Measurements from ENCODE around the gene DIP2C.
"Not testable (repeated sequence)": the region's sequence is repeated elsewhere in the genome, so short reads cannot be mapped to it uniquely, and the experiment has no call there.

The DIP2C gene

DNA sequence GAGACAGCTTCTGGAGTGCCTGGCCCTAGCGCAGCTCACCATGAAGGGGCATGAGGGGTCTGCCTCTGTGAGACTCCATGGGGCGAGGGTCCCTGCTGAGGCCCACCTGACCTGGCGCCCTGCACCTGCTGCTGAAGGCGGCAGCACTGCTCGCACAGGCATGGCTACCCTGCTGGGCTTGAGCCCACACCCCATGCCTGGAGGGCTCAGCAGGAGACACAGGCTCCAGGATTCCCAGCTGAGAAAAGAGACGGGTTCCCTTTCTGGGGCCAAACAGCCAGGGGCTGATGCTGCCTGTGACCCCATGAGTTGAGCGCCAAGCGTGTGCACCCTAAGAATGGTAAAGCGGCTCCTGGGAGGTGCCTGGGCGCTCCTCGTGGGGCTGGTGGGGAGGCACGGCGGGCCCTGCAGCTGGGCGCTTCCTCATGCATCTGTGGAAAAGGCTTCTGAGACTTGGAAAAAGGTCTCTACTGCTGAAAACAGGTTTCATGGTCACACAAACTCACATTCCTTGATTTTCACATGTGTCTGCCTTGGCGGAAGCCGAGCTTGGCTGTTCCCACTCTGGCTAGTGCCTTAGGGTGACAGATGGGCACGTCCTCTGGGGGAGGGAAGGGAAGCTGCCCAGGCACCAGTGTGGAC is 320.8 kb downstream of the DIP2C start:
- DNase-seq (ENCODE audit: low spot score), result no peak
- in situ Hi-C loops (cut with MboI; ENCODE audit: low pct_unique_long_range_greater_than_20kb, low sequenced_read_pairs, unreplicated experiment), result no loop called here
- TF ChIP-seq, protein P1, sequence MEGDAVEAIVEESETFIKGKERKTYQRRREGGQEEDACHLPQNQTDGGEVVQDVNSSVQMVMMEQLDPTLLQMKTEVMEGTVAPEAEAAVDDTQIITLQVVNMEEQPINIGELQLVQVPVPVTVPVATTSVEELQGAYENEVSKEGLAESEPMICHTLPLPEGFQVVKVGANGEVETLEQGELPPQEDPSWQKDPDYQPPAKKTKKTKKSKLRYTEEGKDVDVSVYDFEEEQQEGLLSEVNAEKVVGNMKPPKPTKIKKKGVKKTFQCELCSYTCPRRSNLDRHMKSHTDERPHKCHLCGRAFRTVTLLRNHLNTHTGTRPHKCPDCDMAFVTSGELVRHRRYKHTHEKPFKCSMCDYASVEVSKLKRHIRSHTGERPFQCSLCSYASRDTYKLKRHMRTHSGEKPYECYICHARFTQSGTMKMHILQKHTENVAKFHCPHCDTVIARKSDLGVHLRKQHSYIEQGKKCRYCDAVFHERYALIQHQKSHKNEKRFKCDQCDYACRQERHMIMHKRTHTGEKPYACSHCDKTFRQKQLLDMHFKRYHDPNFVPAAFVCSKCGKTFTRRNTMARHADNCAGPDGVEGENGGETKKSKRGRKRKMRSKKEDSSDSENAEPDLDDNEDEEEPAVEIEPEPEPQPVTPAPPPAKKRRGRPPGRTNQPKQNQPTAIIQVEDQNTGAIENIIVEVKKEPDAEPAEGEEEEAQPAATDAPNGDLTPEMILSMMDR (IDR thresholded peaks at IDR 0.05; ENCODE audit: extremely low read depth, insufficient read depth, missing control alignments), result no peak

DNA sequence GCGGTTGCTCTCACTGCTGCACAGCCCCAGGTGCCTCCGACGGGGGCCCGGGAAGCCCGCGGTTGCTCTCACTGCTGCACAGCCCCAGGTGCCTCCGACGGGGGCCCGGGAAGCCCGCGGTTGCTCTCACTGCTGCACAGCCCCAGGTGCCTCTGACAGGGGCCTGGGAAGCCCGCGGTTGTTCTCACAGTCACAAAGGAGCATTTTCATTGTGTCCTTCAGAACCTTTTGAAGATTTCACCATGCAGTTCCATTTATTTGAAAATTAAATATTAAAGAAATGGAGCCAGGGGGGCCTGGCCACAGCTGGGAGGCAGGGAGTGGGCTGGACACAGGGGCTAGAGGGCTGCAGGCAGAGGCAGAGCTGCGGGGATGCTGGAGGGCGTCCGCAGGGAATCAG is 321.4 kb downstream of the DIP2C start:
- DNase-seq (ENCODE audit: low spot score); in situ Hi-C loops (cut with MboI; ENCODE audit: low pct_unique_long_range_greater_than_20kb, low sequenced_read_pairs, unreplicated experiment): not testable (repeated sequence)

DNA sequence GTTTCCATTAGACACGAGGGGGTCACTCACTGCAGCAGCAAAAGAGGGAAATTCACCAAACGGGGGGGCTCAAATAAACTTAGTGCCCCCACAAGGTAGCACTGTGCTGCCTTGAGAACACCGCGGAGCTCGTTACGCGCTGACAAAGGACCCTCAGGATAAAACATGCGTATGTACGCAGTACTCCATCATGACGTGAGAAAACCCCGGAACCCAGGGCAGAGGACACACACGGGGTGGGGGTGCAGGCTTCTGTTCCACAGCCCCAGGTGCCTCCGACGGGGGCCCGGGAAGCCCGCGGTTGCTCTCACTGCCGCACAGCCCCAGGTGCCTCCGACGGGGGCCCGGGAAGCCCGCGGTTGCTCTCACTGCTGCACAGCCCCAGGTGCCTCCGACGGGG is 321.8 kb downstream of the DIP2C start:
- in situ Hi-C loops (cut with MboI; ENCODE audit: low pct_unique_long_range_greater_than_20kb, low sequenced_read_pairs, unreplicated experiment), result no loop called here

DNA sequence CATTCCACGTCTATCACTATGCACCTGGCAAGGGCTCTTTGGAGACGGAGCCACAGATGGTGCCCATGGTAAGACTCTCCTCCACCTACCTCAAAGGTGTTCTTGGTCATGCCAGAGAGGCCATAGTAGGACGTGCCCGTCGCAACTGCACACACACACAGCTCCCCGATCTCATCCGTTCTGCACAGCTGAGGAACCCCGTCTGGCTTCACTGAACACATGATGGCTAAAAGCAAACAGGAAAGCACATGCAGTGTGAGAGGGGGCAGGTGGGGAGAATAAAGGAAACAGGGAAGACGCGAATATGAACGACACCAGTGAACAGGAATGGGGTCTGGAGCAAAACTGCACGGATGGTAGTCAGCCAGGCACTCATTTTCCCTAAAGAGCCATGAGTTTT is 323.3 kb downstream of the DIP2C start:
- no peak for DNase-seq (ENCODE audit: low spot score)
- in situ Hi-C loops (cut with MboI; ENCODE audit: low pct_unique_long_range_greater_than_20kb, low sequenced_read_pairs, unreplicated experiment), result no loop called here
- TF ChIP-seq, protein P1 (IDR thresholded peaks at IDR 0.05; ENCODE audit: extremely low read depth, insufficient read depth, missing control alignments), result no peak

More for the DNA sequence above, 321.8 kb downstream of the DIP2C start:
- DNase-seq (ENCODE audit: low spot score), result no peak
- TF ChIP-seq, protein P1 (IDR thresholded peaks at IDR 0.05; ENCODE audit: extremely low read depth, insufficient read depth, missing control alignments), result no peak

DNA sequence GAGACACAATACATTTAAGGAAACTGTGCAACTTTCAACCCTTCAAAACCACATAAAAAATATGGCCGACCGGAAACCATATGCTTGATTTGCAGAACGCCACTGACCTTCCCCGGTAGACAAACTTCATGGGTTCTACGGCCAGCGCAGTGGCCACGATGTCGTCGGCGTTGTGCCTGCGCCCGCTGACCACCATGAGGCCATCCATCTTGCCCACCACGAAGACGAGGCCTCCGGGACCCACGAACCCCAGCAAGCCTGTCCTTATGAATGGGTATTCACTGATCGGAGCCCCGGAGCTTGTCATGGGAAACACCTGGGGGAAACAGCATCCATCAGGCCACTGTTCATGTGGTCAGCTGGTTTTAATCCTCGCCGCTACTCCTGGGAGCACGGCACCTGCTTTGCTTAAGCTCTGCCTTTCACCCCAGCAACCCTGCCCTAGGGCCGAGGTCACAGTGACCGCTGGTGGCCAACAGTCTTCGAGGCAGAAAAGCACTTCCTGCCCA is 325.1 kb downstream of the DIP2C start:
- in situ Hi-C loops (cut with MboI; ENCODE audit: low pct_unique_long_range_greater_than_20kb, low sequenced_read_pairs, unreplicated experiment), result no loop called here
- TF ChIP-seq, protein P1 (IDR thresholded peaks at IDR 0.05; ENCODE audit: extremely low read depth, insufficient read depth, missing control alignments), result no peak
- no peak for DNase-seq (ENCODE audit: low spot score)

DNA sequence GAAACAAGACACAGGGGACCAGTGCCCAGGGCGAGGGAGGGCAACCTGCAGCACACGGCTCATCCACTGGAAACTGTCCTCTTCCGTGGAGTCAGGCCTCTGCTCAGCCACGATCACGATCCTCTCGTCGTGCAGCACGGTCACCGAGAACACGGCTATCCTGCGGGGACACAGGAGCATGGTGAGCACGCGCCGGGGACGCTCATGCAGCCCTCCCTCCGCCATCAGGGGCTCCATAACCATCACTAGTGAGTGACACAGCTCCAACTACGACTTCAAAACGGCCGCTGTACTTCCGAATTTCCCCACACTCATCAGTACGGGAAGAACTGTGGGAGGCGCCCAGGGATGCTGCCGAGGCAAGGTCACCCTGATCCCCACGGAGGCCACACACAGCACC is 326.3 kb downstream of the DIP2C start:
- DNase-seq (ENCODE audit: low spot score), result no peak
- TF ChIP-seq, protein P1 (IDR thresholded peaks at IDR 0.05; ENCODE audit: extremely low read depth, insufficient read depth, missing control alignments), result no peak
- in situ Hi-C loops (cut with MboI; ENCODE audit: low pct_unique_long_range_greater_than_20kb, low sequenced_read_pairs, unreplicated experiment), result no loop called here

DNA sequence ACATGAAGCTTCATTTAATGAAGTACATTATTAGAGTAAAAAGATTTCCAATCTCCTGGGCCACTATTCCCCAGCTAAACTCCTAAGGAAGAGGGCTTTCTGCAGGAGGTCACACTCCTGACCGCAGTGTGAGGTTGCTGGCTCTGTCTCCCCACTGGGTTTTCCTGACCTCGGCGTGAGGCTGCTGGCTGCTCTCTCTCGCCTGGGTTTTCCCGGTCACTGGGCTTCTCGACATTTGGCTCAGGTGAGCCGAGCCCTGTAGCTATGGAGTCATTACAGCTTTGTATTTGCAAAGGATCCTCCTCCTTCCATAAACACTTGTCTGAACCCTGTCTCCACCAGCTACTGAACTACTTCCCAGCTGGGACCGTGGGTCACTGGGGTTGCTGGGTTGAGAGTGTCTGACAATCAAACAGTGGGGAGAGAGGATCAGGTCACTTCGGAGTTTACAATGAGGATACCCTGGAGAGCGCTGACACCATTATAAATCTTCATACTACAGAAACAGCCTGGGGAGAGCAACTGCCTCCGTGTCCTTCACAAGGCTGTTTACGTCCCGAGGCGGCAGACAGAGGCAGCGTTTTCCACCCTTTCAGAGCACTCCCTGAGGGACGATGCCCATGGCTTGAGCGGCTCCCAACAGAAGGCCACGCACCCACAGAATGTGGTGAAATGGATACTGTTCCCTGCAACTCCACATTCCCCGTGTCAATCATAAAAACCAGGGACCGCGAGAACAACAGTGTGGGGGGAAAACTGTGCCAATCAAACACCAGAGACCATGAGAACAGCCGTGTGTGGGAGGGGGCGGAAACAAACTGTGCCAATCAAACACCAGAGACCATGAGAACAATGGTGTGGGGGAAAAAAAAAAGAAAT is 328.0 kb downstream of the DIP2C start:
- in situ Hi-C loops (cut with MboI; ENCODE audit: low pct_unique_long_range_greater_than_20kb, low sequenced_read_pairs, unreplicated experiment), result no loop called here
- TF ChIP-seq, protein P1 (IDR thresholded peaks at IDR 0.05; ENCODE audit: extremely low read depth, insufficient read depth, missing control alignments), result no peak
- DNase-seq (ENCODE audit: low spot score), result no peak
